ES-I3 (cell line): ENCODE measurements around the gene FARS2.

Experiments used
- H3K36me3 ChIP-seq: 2 replicates; pipeline ENCODE4 v1.6.1; 2013; ENCODE audit warnings: mild to moderate bottlenecking, low read length, control low read depth, moderate library complexity; ENCODE audit not compliant: insufficient read depth
- H3K4me1 ChIP-seq: 2 replicates; pipeline ENCODE4 v1.6.1; 2013; ENCODE audit warnings: mild to moderate bottlenecking, control low read depth, low read length; ENCODE audit not compliant: insufficient read depth
- H3K9ac ChIP-seq: 2 replicates; pipeline ENCODE4 v1.6.1; 2013; ENCODE audit warnings: low read depth, mild to moderate bottlenecking, low read length, moderate library complexity
- H3K9me3 ChIP-seq: 2 replicates; pipeline ENCODE4 v1.6.1; 2013; ENCODE audit warnings: mild to moderate bottlenecking, low read length, moderate library complexity; ENCODE audit not compliant: control insufficient read depth, insufficient read depth

FARS2 gene

DNA sequence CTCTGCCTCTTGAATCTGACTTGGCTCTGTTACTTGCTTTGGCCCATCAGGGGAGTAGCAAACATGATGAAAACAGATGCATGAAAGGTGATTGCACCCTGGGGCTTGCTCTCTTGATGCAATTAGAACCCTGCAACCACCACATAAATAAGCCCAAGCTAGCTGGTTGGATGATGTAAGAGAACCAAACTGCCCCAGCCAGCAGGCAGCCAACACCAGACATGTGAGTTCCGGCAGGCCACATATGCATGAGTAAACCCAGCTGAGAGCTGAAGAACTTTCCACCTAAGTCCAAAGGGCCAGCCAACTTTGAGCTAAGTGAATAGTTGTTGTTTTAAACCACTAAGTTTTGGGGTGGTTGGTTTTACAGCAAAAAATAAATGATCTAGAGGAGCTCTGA lies 268.4 kb downstream of the FARS2 start:
- Histone ChIP-seq H3K36me3 (no peaks in the 10 kb centered on the region), H3K4me1 (0 out of 2 replicates have a peak, but pooled peaks cover 5% of the 10 kb centered on the region), H3K9ac (no peak overlapping the region), H3K9me3 (no peaks in the 10 kb centered on the region)

DNA sequence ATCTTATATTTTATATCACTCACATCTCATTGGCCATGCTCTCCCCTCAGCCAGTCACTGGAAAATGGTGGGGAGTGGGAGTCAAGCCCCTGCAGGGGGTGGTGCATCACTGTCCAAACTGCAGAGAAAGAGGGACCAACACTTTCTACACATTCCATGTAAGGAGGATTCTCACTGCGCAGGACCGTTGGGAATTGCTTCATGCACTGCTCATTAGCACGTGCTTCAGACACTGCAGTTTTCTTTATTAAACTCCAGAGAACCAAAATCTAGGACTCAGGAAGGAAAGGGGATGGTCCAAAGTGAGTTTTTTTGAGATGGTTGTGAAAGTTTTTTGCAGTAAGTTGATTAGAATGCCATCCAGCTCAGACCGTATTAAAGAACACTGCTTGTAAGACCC lies 269.8 kb downstream of the FARS2 start:
- Histone ChIP-seq H3K36me3 (no peaks in the 10 kb centered on the region), H3K9ac (no peak overlapping the region), H3K9me3 (no peaks in the 10 kb centered on the region), H3K4me1 (0 out of 2 replicates have a peak, but pooled peaks cover 5% of the 10 kb centered on the region)

DNA sequence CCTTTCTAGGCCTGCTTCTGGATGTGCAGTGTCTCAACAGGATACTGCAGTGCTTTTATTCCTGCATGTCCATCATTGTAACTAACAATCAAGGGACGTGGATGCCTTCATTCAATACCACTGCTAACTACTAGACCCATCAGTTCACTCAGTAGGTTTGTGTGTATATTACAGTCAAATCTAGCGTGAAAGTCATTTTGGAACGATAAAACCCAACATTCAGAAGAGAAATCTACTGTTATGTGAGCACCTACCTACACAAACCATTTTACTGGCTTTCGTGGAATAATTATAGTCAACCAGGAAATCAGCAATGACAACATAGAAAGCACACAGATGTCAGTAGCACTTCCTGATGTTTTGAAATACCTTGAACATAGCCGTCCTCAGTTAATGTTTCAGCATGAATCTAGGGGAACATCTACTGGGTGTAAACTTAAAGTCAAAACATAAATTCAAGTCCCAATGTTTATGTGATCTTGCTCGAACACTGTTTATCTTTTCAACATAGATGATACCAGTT lies 270.6 kb downstream of the FARS2 start:
- Histone ChIP-seq H3K9ac (no peak overlapping the region), H3K9me3 (no peaks in the 10 kb centered on the region), H3K4me1 (0 out of 2 replicates have a peak, but pooled peaks cover 5% of the 10 kb centered on the region), H3K36me3 (no peaks in the 10 kb centered on the region)

DNA sequence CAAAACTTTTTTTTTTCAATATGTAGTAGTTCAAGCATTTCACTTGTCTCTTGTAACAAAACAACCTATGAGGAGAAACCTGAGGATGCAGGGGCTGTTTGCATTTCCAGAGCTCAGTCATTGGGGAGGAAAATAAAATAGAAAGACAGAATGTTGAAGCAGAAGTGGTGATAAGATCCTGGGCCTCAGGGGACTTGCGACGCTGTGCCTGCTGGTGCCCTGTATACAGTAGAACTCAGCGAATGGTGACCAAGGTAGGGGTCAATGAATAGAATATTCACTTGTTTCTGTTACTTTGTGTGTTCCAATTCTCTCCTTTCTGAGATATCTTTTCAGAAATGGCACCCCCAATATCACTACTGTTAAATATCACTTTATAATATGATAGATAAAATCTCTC lies 271.6 kb downstream of the FARS2 start:
- Histone ChIP-seq H3K9ac (no peak overlapping the region), H3K36me3 (no peaks in the 10 kb centered on the region), H3K4me1 (0 out of 2 replicates have a peak, but pooled peaks cover 5% of the 10 kb centered on the region), H3K9me3 (no peaks in the 10 kb centered on the region)

DNA sequence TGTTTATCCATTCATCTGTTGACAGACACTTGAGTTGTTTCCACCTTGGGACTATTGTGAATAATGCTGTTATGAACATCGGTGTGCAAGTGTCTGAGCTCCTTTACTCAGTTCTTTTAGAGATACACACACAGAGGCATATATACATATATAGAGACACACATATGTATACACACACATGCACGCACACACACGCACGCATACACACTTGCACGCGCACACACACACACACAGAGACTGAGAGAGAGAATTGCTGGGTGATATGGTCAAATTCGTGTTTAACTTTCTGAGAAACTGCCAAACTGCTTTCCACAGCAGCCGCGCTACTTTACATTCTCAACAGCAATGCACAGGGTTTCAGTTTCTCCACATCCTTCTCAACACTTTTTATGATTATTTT lies 273.3 kb downstream of the FARS2 start:
- H3K36me3 ChIP-seq: no peaks in the 10 kb centered on the region
- H3K9me3 ChIP-seq: no peaks in the 10 kb centered on the region
- H3K9ac ChIP-seq: no peak overlapping the region
- H3K4me1 ChIP-seq: 0 out of 2 replicates have a peak, but pooled peaks cover 5% of the 10 kb centered on the region

DNA sequence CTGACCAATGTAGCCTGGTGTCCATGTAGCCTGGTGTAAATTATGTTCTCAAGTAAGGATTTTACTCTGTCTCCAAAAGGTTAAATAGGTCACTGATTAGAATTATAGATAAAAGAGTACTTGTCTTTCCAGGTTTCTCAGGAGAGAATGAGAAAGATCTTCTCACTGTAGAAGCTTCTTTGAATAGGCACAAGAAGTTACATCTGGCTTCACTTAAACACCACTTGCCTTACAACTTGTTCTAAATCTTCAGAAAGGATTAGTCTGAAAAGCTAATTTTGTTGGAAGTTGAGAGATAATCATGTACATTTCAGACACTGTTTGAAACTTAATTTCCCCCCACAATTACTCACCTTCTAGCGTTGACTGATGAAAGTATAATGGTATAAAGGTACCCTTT lies 275.3 kb downstream of the FARS2 start:
- Histone ChIP-seq H3K9ac (no peak overlapping the region), H3K36me3 (no peaks in the 10 kb centered on the region), H3K4me1 (no peaks in the 10 kb centered on the region), H3K9me3 (no peaks in the 10 kb centered on the region)

DNA sequence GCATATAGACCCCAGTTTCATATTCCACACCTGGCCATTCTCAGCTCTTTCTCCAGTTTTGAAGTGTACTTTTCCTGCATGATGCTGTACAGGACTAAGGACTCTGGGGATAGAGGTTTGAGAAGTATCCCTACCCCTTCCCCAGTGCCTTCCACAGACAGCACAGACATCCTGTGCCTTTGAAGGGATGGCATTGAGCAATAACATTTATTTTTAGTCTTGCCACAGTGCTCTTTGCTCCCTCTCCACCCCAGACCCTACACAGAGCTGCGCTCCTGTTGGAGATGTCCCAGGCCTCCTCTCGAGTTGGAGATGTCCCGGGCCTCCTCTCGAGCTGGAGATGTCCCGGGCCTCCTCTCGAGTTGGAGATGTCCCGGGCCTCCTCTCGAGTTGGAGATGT lies 275.8 kb downstream of the FARS2 start:
- Histone ChIP-seq H3K9me3 (no peaks in the 10 kb centered on the region), H3K9ac (no peak overlapping the region), H3K4me1 (no peaks in the 10 kb centered on the region), H3K36me3 (no peaks in the 10 kb centered on the region)

DNA sequence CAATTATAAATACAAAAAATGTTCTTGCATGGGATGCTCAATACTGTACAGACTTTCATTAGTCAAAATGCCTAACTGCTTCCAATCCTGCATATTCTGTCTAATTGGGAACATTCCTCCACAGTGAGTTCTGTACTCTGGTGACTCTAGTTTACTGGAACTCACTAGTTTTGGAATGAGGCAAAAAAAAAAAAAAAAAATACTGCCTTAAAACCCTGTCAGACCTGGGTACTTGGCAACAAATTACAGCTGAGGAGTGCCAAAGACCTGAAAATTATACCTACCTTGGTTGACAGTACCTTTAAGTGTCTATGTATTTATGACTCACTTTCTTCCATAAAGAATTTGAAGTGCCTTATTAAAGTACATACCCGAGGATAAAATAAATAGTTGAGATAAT lies 276.7 kb downstream of the FARS2 start:
- no peaks in the 10 kb centered on the region for H3K36me3 ChIP-seq
- no peak overlapping the region for H3K9ac ChIP-seq
- H3K4me1 ChIP-seq: no peaks in the 10 kb centered on the region
- no peaks in the 10 kb centered on the region for H3K9me3 ChIP-seq

DNA sequence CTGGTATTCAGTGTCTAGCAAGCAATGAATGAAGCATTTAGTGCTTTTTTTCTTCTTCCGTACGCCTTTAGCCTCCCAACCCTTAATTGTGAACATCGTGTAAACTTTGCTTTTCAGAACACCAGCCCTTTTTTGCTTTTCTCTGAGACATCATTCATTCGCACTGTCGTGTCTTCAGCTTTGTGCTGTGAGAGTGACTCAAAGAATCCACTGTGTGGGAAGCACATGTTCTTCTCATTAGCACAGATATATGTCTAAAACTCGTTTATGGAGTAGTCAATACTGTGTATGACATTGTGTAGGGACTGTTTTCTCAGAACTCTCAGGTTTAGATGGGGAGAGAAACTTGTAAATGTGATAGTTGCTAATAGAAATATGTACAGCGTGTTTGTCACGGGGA lies 279.1 kb downstream of the FARS2 start:
- H3K9me3 ChIP-seq: no peaks in the 10 kb centered on the region
- H3K36me3 ChIP-seq: no peaks in the 10 kb centered on the region
- H3K9ac ChIP-seq: no peak overlapping the region
- H3K4me1 ChIP-seq: no peaks in the 10 kb centered on the region

DNA sequence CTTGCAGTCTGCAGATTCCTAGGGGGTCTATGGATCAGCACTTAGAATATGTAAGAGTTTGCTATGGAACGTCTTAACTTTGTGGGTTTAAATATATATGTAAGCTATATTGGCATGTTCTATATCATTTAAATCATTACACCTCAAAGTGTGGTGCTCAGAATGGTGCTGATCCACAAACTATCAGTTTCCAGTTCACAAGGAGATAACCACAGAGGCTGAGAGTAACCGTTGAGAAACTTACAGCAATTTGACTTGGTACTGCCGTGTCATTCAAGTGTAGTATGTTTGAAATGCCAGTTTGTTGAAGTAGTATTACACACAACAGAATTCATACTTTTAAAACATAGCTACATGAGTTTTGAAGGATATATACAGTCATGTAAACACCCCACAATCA lies 279.7 kb downstream of the FARS2 start:
- no peaks in the 10 kb centered on the region for H3K36me3 ChIP-seq
- no peaks in the 10 kb centered on the region for H3K9me3 ChIP-seq
- H3K4me1 ChIP-seq: no peaks in the 10 kb centered on the region
- H3K9ac ChIP-seq: no peak overlapping the region

DNA sequence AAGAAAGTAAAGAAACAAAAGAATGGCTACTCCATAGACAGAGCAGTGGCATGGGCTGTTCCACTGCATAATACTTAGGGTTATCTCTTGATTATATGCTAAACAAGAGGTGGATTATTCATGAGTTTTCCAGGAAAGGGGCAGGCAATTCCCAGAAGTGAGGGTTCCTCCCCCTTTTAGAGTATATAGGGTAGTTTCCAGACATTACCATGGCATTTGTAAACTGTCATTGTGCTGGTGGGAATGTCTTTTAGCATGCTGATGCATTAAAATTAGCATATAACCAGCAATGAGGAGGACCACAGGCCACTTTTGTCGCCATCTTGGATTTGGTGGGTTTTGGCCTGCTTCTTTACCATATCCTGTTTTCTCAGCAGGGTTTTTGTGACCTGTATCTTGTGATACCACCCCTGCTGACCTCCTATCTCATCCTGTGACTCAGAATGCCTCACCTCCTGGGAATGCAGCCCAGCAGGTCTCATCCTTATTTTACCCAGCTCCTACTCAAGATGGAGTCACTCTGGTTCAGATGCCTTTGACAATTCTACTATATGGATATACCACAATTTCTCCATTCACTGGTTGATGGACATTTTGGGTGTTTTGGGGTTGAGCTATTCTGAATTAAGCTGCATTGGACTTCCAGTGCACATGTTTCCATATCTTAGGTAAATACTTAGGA lies 280.6 kb downstream of the FARS2 start:
- Histone ChIP-seq H3K4me1 (no peaks in the 10 kb centered on the region), H3K36me3 (no peaks in the 10 kb centered on the region), H3K9ac (no peak overlapping the region), H3K9me3 (no peaks in the 10 kb centered on the region)

DNA sequence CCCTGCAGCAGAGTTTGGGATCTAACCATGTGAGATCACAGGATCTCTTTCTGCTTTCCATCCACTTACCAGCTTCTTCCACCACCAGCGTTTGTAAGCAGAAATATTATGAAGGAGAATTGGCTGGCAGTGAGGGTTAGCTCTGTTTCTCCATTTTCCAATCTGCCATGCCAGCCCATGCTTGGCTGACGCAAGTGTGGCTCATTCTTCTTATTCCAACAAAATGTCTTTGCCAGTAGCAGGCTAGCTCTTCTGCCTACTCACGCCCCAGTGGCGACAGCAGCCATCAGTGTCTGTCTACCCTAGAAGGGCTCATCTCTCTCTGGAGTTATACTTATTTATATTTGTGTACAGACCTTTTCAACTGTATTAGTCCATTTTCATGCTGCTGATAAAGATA lies 286.2 kb downstream of the FARS2 start:
- Histone ChIP-seq H3K9me3 (peaks cover 9% of the 10 kb centered on the region), H3K36me3 (no peaks in the 10 kb centered on the region), H3K4me1 (no peaks in the 10 kb centered on the region), H3K9ac (no peak overlapping the region)

DNA sequence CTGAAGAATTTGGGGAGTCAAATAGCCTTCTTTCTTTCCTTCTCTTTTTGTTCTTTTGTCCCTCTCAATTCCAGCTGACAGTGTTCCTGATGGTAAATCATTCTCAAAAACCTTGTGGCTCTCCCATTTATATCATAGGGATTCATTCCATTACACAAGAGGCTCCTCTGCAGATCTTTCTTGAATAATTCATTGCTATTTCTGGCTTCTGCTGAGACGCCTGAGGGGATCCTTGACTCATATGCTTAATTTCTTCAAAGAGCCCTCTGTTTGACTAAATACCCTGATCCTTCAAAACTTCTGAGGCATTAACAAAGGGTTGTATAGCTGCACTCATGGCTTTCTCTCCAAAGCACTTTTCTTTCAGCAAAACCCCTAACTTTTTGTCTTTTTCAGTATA lies 289.3 kb downstream of the FARS2 start:
- Histone ChIP-seq H3K4me1 (no peaks in the 10 kb centered on the region), H3K9ac (no peak overlapping the region), H3K9me3 (peaks cover 9% of the 10 kb centered on the region), H3K36me3 (no peaks in the 10 kb centered on the region)

DNA sequence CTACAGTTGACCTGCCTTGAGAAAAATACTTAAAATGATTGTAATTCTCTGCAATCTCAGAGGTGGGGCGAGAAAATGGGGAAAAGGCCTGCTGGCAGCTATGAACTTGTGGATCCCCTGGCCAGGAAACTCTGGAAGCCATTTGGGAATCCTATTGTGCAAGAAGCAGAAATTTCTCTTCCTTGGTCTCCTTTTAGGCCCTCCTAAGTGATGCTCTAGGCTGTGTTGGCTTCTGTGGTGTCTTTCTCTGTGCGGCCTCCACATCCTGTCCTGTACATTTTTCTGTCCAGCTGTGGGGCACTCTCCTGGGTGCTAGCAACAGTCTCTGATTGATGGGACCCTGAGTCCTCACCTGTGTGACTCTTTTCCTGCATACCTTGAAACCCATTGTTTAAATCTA lies 290.9 kb downstream of the FARS2 start:
- H3K36me3 ChIP-seq: no peaks in the 10 kb centered on the region
- H3K9ac ChIP-seq: no peak overlapping the region
- no peaks in the 10 kb centered on the region for H3K4me1 ChIP-seq
- H3K9me3 ChIP-seq: peaks cover 9% of the 10 kb centered on the region

DNA sequence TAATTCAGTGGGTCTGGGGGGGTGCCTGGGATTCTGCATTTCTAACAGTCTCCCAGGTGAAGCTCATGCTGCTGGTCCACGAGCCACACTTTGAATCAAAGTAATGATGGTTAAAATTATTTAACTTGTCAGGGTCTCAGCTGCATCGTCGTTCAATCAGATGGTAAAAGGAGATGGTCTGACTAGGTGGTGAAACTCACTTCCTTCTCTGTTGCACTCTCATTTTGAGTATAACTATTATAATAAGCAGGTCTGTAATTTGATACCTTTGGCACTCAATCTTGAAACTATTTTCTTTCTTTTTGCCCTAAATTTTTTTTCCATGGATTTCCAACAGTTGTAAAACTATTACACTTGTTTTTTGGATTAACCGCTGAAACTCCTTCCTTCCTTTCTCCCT lies 292.5 kb downstream of the FARS2 start:
- H3K4me1 ChIP-seq: no peaks in the 10 kb centered on the region
- H3K9me3 ChIP-seq: peaks cover 9% of the 10 kb centered on the region
- H3K36me3 ChIP-seq: no peaks in the 10 kb centered on the region
- no peak overlapping the region for H3K9ac ChIP-seq
